A549 (cell line): ENCODE measurements around the gene SNX17.

Experiments
- KDM5A ChIP-seq: fragments of 200-600 bp; sonication (generic); IDR thresholded peaks from 2 replicates; pipeline ENCODE4 v1.6.1; 2016; ENCODE audit warnings: antibody characterized with exemption, mild to moderate bottlenecking
- NR3C1 ChIP-seq: fragments of >200 bp; sonication (Bioruptor Twin); formaldehyde crosslinking; IDR thresholded peaks from 3 replicates; pipeline ENCODE4 v1.6.1; 2017
- POLR2A ChIP-seq: IDR thresholded peaks from 2 replicates; pipeline ENCODE4 v1.6.1; 2012; ENCODE audit warnings: mild to moderate bottlenecking, low read length
- TP53 ChIP-seq: fragments of 250-450 bp; sonication (Bioruptor Pico); IDR thresholded peaks from 2 replicates; pipeline ENCODE4 v1.5.0; 2021; ENCODE audit warnings: mild to moderate bottlenecking, moderate library complexity
- ZFP36 ChIP-seq: fragments of 450-650 bp; IDR thresholded peaks from 2 replicates; pipeline ENCODE4 v1.6.1; 2014; ENCODE audit warnings: borderline replicate concordance; ENCODE audit not compliant: partially characterized antibody
- TF ChIP-seq, protein P1 (sequence below): IDR thresholded peaks from 2 replicates; pipeline ENCODE4 v1.6.1; 2012
- TF ChIP-seq, protein P2 (sequence below): fragments of 450-650 bp; IDR thresholded peaks from 2 replicates; pipeline ENCODE4 v1.6.1; 2014; ENCODE audit warnings: antibody characterized with exemption

DNA sequence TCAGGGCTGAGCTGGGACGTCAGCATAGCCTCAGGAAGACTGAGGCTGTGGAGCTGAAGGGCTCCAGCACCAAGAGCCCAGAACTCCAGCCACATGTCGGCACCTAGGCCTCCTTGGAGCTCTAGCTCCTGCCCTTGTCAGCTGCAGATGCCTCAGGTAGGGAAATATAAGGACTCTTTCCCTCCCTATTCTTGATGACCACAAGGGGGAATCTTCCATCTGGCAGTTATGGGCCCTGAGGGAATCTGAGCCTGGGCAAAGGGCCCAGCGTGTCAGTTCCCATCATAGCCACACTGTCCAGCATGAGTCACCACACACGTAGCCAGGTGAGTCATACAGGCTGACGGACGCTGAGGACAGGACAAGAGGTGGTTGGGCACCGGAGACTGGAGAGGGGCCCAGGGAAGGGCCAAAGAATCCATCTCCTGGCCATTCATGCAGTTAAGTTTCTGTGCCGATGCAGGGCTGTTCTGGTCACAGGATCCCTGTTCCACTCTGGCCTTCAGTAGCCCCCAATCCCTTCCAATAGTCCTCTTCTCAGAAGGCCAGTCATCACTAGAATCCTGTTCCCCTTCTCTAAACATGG, 49.4 kb upstream of the SNX17 start:
- no peak for TF ChIP-seq NR3C1
- no peak for TF ChIP-seq ZFP36
- TF ChIP-seq, protein P1, sequence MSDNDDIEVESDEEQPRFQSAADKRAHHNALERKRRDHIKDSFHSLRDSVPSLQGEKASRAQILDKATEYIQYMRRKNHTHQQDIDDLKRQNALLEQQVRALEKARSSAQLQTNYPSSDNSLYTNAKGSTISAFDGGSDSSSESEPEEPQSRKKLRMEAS = peak; percentile 85
- no peak for TF ChIP-seq KDM5A
- TF ChIP-seq, protein P2, sequence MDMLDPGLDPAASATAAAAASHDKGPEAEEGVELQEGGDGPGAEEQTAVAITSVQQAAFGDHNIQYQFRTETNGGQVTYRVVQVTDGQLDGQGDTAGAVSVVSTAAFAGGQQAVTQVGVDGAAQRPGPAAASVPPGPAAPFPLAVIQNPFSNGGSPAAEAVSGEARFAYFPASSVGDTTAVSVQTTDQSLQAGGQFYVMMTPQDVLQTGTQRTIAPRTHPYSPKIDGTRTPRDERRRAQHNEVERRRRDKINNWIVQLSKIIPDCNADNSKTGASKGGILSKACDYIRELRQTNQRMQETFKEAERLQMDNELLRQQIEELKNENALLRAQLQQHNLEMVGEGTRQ = no peak
- TF ChIP-seq TP53 (CRISPR knock-in tag) = no peak
- TF ChIP-seq POLR2A = no peak
